GM19328 (cell line): ENCODE results near the gene CRIP2.

Source experiments
- ATAC-seq: cut with Tn5 transposase; IDR thresholded peaks from one replicate; pipeline ENCODE4 v1.9.1; 2021; ENCODE audit warnings: mild to moderate bottlenecking, moderate library complexity; ENCODE audit not compliant: unreplicated experiment

CRIP2 gene

GRCh38 chr14:105460616-105461015, 14.0 kb upstream of the CRIP2 start:
- ATAC-seq = no peak

GRCh38 chr14:105461903-105462302, 12.7 kb upstream of the CRIP2 start:
- no peak for ATAC-seq

DNA sequence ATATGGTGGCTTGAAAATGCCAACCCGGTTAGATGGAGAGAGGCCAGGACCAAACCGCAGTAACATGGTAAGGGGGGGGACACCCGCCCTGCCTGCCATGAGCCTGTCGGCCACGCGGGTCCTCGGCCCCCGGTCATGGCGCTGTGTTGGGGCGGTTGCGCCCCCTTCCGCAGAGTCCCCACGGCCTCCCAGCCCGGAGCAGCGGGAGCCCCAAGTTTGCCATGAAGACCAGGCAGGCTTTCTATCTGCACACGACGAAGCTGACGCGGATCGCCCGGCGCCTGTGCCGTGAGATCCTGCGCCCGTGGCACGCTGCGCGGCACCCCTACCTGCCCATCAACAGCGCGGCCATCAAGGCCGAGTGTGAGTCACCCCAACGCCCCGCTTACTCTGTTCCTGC, 10.1 kb upstream of the CRIP2 start:
- ATAC-seq = no peak

- no peak for ATAC-seq
Observed at GRCh38 chr14:105465209-105466031, 9.2 kb upstream of the CRIP2 start.

- no peak for ATAC-seq
Observed at GRCh38 chr14:105466531-105467248, 7.9 kb upstream of the CRIP2 start.

DNA sequence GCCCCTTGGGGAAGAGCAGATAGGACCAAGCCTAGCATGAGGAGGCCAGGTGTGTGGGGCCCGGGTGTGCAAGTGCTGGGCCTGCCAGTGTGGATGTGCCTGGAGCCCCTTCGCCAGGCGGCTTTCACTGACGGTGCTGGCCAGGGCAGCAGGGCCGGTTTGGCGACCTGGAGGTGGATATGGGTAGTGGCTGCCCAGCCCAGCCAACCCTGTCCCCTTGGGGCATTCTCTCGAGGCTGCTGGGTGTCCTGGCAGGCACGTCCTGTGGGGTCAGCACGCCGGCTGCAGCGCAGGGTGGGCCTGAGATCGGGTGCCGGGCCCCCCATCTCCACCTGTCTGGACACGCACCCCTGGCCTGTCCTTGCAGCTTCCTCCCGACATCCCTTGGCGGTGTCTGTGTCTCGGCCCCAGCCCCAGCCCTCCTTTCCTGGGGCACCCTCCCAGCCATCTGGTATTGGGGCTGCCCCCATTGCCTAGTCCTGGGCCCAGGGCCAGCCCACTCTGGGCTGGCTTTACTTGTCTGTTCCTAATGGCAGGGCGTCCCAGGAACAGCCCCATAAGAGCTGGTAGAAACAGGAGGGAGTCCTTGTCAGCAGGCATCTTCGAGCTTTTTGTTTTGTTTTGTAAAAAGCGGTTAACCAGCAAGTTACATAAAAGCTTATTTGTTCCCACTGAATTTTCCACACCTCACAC, 7.2 kb upstream of the CRIP2 start:
- no peak for ATAC-seq

- no peak for ATAC-seq
Observed at GRCh38 chr14:105467942-105468471, 6.6 kb upstream of the CRIP2 start.

DNA sequence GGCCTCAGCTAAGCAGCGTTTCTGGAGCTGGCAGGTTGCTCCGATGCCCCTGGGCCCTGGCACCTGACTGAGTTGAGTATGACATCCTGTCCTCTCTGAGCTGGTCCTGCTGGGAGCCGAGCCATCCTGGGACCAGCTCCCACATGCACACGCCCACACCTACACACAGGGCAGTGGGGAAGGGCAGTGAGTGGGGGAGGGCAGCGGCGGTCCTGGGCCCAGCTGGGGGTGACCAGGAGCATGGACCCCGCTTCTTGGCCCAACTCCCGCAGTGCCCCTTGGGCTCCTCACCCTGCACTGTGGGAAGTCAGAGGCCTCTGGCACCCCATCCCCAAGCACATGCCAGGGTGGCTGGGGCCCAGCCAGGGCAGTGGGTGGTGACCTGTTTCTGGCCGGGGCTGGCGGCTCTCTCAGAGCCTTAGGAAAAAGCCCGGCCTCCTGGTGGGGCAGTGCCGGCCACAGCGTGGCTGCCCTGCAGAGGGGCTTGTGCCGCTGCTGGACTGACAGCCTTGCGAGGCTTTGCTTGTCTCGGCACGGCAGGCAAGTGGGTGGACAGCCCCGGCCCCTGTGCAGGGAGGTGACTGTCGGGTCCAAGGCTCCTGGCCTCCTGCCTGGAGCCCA, 5.9 kb upstream of the CRIP2 start:
- ATAC-seq = no peak

- no peak for ATAC-seq
Observed at GRCh38 chr14:105469456-105470349, 4.9 kb upstream of the CRIP2 start.

GRCh38 chr14:105470350-105471296, 4.0 kb upstream of the CRIP2 start:
- ATAC-seq = no peak

- no peak for ATAC-seq
Observed at GRCh38 chr14:105471297-105471821, 3.3 kb upstream of the CRIP2 start.

GRCh38 chr14:105471823-105472485, 2.7 kb upstream of the CRIP2 start:
- no peak for ATAC-seq

GRCh38 chr14:105472486-105472991, 2.1 kb upstream of the CRIP2 start:
- ATAC-seq = no peak

GRCh38 chr14:105473033-105473676, 1.5 kb upstream of the CRIP2 start:
- no peak for ATAC-seq

GRCh38 chr14:105473677-105474482, 741 bp upstream of the CRIP2 start:
- ATAC-seq = no peak

DNA sequence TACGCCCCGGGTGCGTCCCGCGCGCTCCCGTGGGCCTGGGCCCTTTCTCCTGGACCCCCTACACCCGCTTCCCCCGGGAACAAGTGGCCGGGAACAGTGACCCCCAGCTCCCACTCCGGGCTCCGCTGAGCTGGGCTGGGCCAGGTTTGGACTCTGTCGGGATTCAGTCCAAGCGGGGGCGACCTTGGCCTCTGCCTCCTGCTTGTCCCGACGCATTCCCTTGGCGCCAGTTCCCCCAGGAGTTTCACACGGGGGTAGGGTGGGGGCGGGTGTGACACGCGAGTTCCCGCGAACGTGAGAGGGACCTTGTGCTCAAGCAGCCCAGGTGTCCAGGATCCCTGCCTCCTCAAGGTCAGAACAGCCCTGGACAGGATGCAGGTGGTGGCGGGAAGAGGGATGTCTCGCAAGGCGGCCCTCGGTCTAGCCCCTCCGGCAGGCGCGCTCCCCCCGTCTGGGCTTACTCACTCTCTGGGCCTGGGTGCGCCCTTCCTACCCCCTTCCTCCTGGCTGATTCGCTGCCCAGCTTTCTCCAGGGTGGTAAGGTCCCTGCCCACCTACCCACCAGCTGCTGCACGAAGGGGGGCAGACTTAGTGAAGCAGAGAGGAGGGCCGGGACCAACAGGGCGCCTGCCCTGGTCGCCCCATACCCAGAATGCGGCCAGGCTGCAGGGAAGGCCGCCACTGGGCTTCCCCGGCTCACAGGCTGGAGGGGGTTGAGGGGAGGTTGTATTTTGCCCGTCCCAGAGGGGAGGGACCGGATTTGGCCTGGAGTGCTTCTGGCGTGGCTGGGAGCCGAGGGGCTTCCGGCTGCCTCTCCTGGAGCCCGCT, 862 bp downstream of the CRIP2 start:
- no peak for ATAC-seq
